T-helper 22 cell (primary cell): Measurements from ENCODE around the gene H2BW1.
"Not testable (repeated sequence)": the region's sequence is repeated elsewhere in the genome, so short reads cannot be mapped to it uniquely, and the experiment has no call there.

Experiments used
- DNase-seq: peaks from one replicate; pipeline ENCODE4 v3.0.0-alpha.2; 2020; ENCODE audit warnings: low read depth

Gene H2BW1, protein sequence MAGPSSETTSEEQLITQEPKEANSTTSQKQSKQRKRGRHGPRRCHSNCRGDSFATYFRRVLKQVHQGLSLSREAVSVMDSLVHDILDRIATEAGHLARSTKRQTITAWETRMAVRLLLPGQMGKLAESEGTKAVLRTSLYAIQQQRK

GRCh38 chrX:104013606-104014005, at the start of gene H2BW1:
Gene H2BW1 (minus strand): TSS chrX:104013708. CDS start chrX:104013576, 132 bp downstream.
- no peak for DNase-seq

DNA sequence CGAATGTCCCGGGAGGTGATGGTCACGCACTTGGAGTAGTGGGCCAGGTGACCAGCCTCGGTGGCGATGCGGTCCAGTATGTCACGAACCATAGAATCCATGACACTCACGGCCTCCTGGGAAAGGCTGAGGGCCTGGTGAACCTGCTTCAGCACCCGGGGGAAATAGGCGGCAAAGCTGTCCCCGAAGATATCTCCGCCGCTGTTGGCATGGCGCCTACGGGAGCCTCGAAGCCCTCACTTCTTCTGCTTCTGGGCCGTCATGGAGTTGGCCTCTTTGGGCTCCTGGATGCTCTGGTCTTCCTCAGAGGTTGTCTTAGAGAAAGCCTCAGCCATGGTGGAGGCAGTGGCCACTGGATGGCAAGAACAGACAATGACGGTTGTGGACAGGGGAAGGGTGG, 49.1 kb upstream of the H2BW1 start:
- DNase-seq = not testable (repeated sequence)

GRCh38 chrX:104054956-104055355, 41.4 kb upstream of the H2BW1 start:
- DNase-seq = not testable (repeated sequence)

- DNase-seq = no peak
These were observed 33.7 kb upstream of the H2BW1 start for GRCh38 chrX:104047171-104047570.

DNA sequence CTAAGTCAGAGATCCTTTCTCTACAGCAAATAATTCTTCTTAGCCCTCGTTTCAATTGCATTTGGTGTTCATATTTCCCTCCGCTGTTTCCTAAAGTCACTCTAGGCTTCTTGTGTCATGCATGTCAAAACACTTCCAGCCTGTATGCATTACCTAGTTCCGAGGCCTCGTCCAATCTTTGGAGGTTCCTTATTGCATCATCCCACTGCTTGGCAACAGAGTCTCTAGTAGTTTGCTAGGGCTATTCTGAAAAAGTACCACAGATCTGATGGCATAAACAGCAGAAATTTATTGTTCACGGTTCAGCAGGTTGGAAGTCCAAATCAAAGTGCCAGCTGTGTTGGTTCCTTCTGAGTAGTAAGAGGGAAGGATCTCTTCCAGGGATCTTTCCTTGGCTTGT, 32.1 kb upstream of the H2BW1 start:
- DNase-seq = no peak

- no peak for DNase-seq
These were observed 27.5 kb upstream of the H2BW1 start for GRCh38 chrX:104041003-104041402.

DNA sequence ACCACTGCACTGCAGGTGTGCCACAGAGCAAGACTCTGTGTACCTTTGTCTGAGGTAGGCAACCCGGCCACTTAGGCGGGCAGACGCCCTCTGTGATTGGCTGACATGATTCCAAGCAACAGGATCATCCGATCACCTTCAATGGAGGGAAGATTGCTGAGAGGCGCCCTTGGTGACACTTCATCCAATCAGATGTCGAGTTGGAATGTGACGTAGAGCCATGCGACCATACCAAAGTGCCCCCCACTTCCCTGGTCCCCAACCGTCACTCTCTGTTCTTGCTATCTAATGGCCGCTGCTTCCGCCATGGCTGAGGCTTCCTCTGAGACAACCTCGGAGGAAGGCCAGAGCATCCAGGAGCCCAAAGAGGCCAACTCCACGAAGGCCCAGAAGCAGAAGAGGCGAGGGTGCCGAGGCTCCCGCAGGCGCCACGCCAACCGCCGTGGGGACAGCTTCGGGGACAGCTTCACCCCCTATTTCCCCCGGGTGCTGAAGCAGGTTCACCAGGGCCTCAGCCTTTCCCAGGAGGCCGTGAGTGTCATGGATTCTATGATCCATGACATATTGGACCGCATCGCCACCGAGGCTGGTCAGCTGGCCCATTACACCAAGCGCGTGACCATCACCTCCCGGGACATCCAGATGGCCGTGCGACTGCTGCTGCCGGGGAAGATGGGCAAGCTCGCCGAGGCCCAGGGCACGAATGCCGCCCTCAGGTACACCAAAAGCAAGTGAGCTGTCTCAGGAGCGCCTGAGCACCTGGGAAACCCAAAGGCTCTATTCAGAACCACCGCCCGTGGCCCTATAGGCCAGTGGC, 26.4 kb upstream of the H2BW1 start, which contains the start of gene H2BW2:
Gene H2BW2, plus strand, starts transcription at position 268 of the 817 bp plus-strand sequence. Its CDS starts 39 bp downstream, at position 307.
- no peak for DNase-seq

- DNase-seq = no peak
These were observed 4.6 kb upstream of the H2BW1 start for GRCh38 chrX:104018126-104018525.

DNA sequence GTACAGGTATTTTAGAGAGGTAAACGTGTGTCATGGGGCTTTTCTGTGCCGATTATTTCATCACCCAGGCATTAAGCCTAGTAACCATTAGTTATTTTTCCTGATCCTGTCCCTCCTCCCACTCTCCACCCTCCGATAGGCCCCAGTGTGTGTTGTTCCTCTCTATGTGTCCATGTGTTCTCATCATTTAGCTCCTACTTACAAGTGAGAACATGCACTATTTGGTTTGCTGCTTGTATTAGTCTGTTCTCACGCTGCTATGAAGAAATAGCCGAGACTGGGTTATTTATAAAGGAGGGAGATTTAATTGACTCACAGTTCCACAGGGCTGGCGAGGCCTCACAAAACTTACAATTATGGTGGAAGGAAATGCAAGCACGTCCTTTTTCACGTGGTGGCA, 2.1 kb upstream of the H2BW1 start:
- DNase-seq = not testable (repeated sequence)

- DNase-seq = no peak
These were observed 350 bp downstream of the H2BW1 start for GRCh38 chrX:104013158-104013557.

- DNase-seq = no peak
These were observed 4.7 kb downstream of the H2BW1 start for GRCh38 chrX:104008831-104009230.

DNA sequence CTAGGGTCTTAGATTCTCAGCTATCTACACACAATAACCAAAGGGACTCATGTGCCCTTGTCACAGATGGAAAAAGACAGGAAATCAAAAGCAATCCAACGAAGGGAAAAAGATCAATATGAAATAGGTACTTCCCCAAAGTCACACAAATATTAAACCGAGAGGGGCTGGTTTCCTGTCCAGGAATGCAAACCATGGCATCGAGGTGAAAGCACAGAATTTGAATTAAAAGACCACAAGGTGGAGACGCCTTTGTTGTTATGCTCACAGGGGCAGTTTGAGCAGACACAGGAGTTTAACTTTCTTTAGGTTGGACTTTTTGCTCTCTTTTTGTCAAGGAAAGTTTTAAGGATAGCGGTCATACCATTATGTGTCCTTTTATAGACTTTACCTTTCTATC, 14.3 kb downstream of the H2BW1 start:
- DNase-seq = no peak

DNA sequence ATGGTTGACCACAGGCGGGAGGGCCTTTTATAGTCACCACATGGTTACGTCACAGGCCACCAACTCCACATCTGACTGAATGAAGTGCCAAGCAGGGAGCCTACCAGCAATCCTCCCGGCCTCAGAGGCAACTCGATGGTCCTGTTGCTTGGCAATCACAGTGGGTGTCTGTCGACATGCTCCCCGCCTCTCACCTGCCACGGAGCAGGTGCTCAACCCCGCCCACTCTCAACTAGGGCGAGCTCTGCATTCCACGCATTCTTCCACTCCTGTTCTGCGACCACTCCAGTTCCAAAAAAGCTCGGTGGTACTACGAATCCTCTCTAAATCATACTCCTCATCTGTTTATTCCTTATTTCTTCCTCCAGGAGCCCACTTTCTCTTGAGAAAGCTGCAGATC, 30.0 kb downstream of the H2BW1 start:
- not testable (repeated sequence) for DNase-seq

DNA sequence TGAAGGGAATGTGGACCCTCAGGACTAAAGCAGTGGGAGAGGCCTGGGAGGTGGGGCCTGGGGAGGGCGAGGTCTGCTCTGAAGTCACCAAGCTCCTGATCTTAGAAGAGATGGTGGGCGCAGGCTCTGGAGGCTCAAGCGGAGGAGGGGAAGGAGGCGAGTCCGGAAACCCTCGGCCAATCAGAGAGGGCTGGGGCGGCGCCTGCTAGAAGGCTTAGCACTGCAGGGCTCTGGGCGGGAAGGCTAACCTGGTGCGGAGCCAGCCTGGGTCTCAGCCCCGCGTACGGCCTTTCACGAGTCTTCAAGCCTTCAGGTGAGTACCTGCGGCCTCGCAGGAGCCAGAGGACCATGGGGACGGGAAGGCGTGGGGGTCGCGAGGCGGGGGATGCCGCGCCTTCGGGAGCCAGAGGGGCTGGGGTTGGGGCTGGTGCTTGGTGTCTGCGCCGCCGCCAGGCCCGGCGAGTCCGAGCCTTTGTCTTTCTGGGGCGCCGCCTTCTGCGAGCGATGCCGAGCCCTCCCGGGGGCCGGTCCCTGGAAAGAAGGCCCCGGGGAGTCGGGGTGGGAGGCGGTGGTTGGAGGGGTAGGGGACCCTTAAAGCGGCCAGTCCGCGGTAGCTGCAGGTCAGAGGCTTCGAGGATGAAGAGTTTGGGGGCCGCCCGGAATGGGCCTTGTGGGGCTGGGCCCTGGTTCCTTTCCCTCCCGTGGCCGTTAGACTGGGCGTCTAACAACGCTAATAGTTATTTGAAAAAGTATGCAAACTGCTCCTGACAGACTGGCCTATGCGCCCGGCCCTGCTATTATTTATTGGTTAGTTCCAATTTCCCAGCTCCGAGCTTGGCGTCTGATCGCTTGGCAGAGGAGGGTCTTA, 50.9 kb downstream of the H2BW1 start, which contains the start of gene TMSB15B:
Gene TMSB15B, plus strand, starts transcription at position 217 of the 868 bp plus-strand sequence.
- DNase-seq = not testable (repeated sequence)
